Daoy (cell line): ENCODE results near the gene TSN. TPM values are rescaled to one million over a fixed set of nuclear protein-coding genes. Genes with fewer than 3 reads are reported as not detected.

Experiments used
- DNase-seq: peaks from one replicate; pipeline ENCODE4 v3.0.0-alpha.2; 2015; ENCODE audit warnings: low read depth
- total RNA-seq: library from RNA; depleted of rRNA; stranded (reverse); fragments of >200 nt; shearing (Covaris generic); gene quantifications from 2 replicates; pipeline ENCODE4 v1.2.3, GENCODE V29; 2014

The TSN gene
- total RNA-seq, 1 experiment from 2014 or later: 106 TPM

DNA sequence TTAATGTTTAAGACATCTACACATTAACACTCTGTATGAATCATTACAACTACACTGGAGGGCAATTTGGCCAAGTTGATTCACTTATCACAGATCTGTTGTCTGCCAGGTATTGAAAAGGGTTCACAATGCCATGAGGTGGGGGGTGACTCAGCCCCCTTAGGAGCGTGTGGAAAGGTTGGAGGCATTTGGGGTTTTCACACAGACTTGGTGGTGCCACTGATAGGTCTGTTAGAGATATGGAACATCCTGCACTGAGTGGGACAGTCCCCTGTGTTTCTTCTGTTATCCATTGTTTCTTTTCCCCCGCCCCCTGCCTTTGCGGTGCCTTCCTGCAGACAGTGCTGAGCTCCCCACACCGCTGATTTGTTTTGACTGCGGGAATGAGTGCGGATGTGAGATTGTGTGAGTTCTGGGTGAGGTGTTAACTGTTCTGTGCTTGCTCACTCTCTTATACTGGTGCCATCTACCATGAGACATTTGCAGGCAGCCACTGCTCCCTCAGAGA, 9.3 kb upstream of the TSN start:
- peak; percentile 81 for DNase-seq

DNA sequence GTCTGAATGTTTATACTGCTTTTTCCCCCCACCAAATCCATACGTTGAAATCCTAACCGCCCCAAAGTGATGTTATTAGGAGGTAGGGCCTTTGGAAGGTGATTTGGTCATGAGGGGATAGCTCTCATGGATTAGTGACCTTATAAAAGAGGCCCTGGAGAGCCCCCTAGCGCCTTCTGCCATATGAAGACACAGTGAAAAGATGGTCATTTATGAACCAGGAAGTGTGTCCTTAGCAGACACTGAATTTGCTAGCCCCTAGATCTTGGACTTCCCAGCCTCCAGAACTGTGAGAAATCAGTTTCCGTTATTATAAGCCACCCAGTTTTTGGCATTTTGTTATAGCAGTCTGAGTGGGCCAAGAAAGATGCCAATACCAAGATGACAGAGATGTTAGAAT, 7.2 kb upstream of the TSN start:
- DNase-seq: peak; percentile 41

- no peak for DNase-seq
Measured at GRCh38 chr2:121754851-121755236, 607 bp upstream of the TSN start.

- no peak for DNase-seq
Measured at GRCh38 chr2:121764681-121765228, 9.3 kb downstream of the TSN start.

GRCh38 chr2:121766624-121767023, 11.2 kb downstream of the TSN start:
- no peak for DNase-seq

- DNase-seq: no peak
Measured at GRCh38 chr2:121768143-121768755, 12.8 kb downstream of the TSN start.

DNA sequence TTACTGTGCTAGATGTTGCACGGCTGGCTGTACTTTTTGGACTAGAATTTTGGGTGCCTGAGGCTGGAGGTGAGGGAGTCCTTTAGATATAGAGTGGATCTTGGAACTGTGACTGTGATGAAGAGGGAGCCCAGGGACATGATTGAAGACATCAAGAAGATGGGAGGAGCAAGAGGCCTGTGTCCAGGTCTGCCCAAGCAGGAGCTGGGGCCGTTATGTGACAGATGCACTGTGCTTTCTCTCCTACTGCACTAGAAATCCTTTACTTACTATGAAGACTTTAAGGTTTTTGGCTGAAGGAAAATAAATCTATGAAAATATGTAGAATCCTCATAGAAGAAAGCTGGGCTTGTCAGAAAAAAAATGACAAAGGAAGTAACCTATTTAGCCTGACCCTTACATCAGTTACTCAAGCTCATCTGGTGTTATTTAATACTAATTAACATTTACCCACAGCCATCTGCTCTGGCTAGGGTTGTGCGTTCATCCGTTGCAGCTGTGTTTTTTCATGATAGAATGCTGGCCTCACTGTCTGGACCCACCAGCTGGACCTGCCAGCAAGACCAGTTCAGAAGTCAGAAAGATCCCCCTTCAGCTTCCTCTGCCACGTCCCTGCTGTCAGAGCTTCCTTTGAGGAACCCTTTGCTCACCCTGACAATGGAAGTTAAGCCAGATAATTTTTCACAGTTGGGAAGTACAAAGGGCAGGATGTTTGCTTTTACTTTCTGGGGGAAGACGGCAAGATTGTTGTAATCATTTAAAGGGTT, 16.7 kb downstream of the TSN start:
- DNase-seq: peak; percentile 21

DNA sequence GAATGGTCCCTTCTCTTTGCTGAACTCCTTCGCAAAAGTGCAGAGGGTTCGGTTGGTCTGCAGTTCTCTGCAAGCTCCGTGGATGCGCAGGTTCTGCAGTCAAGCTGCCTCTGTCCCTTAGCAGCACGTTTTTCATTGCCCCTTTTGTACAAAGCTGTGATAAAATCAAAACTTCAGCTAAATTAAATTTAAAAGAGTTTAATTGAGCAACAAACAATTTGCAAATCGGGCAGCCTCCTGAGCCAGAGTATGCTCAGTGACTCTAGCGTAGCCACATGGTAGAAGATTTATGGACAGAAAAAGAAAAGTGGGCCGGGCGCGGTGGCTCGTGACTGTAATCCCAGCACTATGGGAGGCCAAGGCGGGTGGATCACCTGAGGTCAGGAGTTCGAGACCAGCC, 18.8 kb downstream of the TSN start:
- DNase-seq: no peak

GRCh38 chr2:121776361-121776760, 20.9 kb downstream of the TSN start:
- DNase-seq: peak; percentile 23

DNA sequence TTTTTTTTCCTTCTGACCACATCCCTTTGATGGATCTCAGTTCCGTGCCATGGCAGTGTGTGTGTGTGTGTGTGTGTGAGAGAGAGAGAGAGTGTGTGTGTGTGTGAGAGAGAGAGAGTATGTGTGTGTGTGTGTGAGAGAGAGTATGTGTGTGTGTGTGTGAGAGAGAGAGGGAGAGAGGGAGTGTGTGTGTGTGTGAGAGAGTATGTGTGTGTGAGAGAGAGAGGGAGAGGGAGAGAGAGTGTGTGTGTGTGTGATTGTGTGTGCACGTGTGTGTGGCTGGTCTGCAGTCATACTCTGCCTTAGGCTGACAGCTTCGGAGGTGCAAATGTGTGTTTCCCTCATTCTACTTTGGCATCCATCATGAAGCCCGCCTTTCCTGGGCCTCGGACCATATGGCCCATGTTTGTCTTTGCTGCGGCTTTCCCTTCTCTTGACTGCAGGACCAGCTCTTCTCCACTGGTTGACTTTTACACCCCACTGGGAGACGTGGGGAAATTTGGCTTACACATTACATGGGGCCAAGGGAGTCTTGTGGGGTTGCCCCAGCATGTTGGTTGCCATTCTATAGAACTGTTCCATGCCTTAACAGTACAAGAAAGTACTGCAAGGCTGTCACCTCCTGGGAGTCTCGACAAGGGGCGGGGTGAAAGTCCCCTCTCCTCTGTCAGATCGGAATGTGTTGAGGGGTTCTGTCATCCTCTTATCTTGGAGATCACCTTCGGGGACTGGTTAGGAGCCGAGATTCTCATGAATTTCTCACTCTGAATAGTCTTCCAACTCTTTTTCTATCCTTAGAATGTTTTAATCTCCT, 21.6 kb downstream of the TSN start:
- DNase-seq: no peak

- peak; percentile 62 for DNase-seq
Measured at GRCh38 chr2:121777699-121778058, 22.2 kb downstream of the TSN start.

DNA sequence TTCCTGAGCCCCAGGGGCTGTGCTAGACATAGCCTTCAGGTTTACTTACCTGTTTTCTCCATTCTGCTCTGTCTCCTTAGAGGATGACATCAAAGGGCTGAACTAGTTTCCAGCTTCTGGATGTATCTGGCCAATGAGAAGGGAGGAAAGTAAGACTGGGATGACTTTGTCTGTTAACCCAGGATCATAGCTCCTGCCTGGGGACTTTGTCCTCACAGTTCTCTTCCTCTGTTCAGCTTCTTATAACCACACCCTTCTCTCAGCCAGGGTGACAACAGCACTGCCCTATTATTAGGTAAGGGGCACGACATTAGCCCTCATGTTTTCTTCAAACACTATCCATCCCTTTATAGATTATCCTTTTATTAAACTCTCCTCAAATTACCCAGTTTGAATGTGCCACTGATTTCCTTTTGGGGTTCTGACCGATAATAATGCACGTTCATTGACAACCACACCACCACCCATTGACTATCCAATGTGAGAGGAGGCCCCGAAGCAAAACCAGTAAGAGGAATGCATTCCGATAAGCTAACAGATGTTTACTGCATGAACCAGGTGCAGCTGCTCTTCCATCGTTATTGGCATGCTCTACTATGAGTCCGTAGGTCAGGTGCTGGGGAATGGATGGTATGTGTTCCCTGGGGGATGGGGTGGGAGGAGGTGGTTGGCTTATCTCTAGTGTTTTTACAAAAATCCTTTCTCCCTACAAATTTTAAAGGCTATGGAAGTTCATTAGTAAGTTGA, 23.5 kb downstream of the TSN start:
- DNase-seq: no peak

DNA sequence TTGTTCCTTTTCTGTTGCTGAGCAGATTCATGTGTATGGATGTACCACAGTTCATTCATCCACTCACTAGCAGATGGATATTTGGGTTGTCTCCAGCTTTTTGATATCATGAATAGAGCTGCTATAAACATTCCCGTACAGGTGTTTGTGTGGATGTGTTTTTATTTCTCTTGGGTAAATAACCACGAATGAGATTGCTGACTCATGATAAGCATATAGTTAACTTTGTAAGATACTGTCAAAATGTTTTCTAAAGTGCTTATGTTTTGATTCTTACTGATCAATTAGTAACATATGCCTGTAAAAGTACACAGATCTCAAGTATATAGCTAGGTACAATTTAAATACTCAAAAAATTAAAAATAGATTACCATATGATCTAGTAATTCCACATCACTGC, 27.7 kb downstream of the TSN start:
- DNase-seq: no peak

GRCh38 chr2:121788685-121789084, 33.2 kb downstream of the TSN start:
- no peak for DNase-seq

DNA sequence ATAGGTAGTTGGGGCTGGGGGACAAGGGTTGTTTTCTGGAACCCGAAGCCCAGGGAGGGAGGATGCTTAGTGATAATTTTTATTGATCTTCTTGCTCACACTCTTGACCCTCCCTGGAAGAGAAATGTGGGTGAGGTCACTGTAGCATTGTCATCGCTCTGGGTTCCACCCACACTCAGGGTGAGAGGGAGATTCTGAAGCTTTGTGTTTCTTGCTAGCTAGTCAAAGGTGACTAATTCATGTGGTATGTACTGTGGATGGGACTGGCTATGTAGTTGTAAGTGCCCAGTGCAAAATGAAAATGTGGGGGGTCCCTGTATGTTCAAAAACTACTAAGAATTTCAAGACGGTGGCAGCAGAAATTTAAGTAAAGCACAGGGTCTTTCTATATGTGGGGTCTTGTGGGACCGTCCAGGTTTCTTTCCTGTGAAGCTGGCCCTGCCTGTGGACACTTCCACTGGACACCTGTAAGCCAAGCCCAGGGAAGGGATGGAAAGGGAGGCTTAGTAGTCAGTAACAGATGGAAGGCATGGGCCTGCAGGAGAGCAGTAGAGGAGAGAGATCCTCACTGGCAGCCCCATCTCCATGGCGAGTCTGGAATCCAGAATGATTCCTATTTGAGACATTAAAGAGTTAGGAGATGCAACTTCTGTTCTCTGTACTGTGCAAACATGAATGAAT, 35.0 kb downstream of the TSN start:
- peak; percentile 93 for DNase-seq

DNA sequence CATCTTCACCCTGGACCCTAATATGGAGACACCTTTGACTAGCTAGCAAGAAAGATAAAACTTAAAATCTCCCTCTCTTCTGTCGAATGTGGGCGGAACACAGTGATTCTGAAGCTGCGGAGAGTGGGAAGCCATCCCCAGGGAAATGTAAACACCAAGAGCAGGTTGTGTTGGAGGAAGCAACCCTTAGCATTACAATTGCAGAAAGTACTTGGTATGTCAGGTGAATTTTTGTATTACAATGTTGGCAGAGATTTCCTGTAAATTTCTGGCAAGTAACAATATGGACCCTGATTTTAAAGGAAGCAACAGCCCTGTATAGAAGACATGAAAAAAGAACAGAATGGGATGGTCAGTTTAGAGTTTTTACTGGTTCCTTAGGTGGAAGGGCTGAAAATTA, 35.8 kb downstream of the TSN start:
- DNase-seq: no peak

GRCh38 chr2:121791801-121792221, 36.4 kb downstream of the TSN start:
- DNase-seq: no peak

GRCh38 chr2:121793816-121794215, 38.4 kb downstream of the TSN start:
- no peak for DNase-seq

DNA sequence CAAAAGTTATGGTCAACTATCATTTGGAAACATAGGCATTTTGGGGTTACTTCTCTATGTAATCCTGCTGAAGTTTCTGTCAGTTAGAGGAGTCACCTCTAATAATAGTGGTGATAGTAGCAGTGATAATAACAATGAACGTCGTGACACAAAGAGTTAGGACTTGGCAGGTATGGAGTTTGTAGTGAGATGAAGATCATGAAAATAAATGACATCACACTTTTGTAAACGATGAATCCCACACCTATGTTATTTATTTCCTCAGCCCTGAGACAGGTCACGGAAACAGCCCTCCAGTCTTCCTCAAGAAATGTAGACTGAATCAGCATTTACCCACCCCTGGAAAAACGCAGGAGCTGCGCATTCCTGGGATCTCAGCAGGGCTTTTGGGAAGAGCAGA, 38.8 kb downstream of the TSN start:
- no peak for DNase-seq

DNA sequence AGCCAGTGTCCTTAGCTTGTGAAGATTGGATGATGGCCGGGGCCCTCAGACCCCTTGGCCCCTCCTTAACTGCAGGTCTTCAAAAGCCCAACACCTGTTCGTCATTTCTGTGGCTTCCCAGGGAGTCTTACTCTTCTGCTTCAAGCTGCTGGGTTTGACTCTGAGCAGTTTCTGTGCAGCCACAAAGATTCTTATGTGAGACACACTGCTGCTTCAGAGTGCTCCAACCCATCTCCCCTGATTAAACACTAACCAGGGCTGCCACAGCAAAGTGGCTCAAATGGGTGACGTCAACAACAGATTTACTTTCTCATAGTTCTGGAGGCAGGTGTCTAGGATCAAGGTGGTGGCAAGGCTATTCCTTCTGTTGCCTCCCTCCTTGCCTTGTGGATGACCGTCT, 40.8 kb downstream of the TSN start:
- DNase-seq: no peak

- no peak for DNase-seq
Measured at GRCh38 chr2:121798617-121799016, 43.2 kb downstream of the TSN start.
